Measurements from ENCODE around the gene RGSL1.

DNA sequence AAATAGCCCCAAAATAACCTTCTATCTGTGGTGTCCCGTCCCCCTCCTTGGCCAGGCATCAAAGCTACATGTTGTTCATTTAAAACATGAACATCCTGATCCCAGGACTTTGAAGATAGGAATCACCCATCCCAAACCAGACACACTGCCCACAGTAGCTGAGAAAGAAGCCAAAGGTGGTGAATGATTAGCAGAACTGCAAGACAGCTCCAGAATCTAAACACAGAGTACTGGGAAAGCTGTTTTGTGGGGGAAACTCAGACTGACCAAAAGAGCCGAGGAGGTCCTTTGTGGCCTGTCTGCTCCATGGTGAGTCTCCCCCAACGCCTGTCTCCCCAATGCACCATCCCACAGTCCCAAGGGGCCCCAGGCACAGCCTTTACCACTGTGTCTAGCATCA, 42.2 kb upstream of the RGSL1 start:
- TF ChIP-seq CTCF (IDR thresholded peaks at IDR 0.05; ENCODE audit: low read depth, low read length, poor library complexity, severe bottlenecking) (no peak), EZH2phosphoT487 (IDR thresholded peaks at IDR 0.05; ENCODE audit: borderline replicate concordance, low read length) (no peak)
